Activated CD8-positive, alpha-beta memory T cell treated with anti-CD3 and anti-CD28 coated beads for 1 hour (primary cell): ENCODE data around the gene AKAP6.

Experiments used
- DNase-seq, 2 donors: peaks; one replicate each; pipeline ENCODE4 v3.0.0-alpha.2; 2020; ENCODE audit warnings: low read depth in 1 of 2; ENCODE audit errors: extremely low read depth in 1 of 2

Gene AKAP6

DNA sequence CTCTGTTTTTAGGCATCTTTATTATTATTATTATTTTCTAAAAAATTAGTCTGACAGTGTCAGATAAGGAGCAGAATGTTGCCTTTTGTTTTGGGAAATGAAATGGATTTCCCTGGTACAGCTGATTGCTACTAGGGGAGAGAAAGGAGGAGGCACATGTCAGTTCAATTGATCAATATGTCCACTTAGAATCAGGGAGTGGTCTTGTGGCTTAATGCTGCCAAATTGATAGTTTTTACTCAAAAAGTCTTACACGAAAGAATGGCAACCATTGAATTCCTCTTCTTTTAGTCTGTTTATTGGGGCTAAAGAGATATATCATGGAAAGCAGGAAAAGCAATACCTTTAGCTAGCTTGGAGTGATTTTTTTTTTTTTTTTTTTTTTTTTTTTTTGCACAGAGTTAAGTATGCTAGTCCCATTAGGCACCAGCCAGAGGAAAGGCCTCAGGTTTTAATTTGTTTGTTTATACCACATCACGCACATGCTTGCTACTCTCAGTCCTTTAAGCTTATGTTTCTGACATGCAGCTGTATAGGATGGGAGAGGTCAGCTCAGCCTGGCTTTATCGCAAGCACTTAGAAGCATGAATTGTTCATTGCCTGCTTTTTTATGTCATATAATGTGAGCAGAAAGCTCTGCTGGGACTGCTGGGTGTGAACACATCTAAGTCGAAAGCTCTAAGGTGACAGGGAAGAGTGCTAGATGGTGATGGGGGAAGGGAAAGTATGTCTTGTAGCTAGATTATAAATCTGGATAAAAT, 1.4 kb downstream of the AKAP6 start:
- no peak for DNase-seq

DNA sequence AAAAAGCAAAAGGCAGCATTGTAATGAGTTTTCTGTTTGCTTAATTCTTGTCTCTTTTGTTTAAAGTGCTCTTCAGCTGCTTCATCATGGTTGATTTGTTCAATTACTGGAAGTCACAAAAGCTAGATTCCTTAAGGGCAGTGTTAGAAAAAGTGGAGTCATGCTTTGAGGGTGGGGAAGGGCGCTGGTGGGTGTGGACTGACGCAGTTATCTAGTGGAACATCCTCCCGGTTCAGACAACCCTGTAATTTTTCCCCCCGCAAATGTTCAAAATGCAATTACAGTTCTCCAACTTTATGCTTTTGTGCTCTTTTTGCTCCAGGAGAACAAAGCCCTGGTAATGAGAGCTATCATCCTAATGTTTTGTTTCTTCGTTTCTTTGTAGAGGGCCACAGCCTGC, 2.1 kb downstream of the AKAP6 start:
- DNase-seq, result no peak

DNA sequence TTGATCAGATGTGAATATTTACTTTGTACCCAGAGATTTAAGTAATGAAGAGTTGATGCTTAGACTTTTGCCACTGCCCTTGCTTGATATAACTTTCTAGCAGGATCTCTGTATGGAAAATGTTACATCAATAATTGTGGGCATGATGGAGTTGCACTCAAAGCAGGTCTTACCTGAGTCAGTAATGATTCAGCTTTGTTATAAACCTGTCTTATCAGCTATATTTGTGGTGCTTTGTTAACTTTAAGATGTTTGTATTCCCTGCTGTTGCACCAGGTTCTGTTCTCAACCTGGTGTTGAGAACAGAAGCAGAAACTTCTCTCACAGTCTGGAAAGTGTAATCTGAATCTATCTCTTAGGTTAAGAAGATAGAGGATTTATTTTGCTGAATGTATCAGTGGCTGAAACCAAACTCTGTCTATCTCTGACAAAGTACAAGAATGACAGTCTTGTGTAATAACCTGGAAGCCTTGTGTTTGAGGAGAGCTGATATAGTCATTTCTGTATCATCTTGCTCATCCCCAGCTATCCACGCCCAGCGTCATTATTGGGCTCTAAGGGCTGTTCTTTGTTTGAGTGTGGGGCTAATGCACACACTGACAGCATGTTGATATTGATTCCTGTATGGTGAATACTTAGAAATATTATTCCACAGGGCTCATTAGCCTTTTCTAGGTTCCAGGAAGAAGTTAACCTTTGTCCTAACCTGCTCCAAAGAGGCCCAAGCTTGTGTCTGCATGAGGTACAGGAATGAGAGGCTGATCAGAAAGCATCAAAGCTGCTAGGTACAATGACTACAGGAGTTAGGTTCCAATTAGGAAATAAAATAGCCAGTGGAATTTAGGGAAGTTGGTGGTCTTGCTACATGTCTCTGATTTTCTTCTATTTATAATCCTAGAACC, 3.6 kb downstream of the AKAP6 start:
- no peak for DNase-seq

DNA sequence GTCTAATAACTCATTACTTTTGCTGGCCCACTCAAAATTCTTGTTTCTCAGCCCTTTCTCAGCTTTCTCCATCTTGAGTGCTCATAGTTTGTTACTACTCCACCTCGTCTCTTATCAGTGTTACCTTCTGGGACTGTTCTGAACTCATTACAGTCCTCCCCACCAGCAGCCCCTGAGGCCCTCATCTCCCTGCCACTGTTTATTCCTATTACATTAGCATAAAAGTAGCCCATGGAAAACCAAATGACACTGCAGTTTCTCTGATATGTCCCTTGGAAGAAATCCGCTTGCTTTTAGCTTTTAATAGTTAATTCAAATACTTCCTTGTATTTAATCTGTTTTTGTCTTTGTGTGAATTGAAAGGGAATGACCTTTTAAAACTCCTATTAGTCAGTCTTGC, 7.6 kb downstream of the AKAP6 start:
- DNase-seq, result no peak

DNA sequence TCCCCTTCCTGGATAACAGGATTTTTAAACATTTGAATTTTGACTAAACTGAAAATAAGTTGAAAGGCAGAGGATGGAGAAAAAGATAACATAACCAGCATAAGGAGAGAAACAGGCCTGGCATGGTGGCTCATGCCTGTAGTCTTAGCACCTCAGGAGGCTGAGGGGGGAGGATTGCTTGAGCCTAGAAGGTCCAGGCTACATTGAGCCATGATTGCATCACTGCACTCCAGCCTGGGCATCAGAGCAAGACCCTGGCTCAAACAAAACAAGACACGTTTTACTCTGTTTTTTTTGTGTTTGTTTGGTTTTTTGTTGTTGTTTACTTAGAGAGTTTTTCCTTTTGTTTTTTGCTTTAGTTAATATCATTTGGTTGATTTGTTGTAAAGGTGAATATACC, 8.7 kb downstream of the AKAP6 start:
- no peak for DNase-seq

DNA sequence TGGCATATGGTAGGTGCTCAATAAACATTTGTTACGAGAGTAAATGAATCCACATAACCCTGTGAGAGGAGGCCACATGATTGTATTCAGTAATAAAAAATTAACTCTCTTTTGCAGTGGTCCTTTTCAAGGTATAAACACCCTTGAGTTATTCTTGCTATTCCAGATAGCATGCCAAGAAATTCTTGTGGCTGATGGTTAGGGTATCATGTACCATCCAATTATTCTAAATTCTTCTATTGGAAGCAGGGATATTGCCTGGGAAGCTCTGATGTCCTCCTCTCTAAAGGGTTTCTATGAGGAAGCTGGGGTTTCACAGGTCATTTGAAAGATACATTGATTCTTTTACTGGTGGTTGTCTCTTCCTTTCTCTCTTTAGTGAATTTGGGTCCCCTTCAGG, 10.1 kb downstream of the AKAP6 start:
- DNase-seq, result no peak

DNA sequence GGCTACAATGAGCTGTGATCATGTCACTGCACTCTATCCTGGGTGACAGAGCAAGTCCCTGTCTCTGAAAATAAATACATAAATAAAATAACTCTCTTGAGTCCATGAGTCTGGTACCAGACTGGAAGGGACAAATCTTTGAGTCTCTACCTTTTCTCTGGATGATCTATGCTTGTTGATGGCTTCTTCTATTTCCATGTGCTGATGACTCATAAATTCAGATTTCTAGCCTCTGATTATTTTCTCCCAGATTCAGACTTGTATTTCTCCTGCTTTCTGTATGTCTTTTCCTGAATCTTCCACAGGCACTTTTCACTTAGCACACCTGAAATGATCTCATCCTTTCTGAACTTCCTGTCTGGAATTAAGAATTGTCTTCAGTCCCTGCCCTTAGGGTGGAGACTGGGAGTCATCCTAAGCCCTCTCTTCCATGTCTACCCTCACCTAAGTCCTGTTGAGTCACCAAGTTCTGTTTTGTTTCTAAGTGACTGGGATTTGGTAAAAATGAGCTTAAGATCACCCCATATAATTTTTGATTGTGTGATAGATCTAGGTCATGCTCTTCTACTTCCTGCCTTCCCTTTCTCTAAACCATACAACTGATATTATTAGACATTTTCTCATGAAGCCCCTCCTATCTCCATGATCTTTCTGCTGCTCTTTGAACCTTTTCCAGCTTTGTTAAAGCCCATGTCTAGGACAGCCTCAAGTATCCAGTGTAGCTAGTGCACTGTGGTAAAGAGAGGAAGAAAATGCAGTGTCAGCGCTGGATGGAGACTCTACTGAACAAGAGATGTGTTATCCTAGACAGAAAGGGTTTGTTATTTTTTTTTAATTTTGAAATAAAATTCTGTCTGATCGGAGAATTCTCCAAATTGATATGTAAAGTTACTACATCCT, 13.1 kb downstream of the AKAP6 start:
- no peak for DNase-seq

DNA sequence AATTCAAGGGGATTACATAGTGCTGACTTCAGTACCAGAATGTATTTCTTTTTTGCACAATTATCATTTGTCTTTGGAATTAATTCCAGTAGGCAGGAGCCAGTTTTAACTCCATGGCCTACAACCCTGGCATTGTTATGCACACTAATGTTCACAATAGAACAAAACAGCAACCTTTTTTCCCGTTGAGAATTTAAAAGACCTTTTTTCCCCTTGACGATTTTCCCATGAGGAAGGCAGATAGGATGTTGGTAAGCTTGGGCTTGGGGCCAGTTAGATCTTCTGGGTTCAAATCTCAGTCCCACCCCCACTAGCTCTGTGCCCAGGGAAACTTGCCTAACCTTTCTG, 13.7 kb downstream of the AKAP6 start:
- no peak for DNase-seq

DNA sequence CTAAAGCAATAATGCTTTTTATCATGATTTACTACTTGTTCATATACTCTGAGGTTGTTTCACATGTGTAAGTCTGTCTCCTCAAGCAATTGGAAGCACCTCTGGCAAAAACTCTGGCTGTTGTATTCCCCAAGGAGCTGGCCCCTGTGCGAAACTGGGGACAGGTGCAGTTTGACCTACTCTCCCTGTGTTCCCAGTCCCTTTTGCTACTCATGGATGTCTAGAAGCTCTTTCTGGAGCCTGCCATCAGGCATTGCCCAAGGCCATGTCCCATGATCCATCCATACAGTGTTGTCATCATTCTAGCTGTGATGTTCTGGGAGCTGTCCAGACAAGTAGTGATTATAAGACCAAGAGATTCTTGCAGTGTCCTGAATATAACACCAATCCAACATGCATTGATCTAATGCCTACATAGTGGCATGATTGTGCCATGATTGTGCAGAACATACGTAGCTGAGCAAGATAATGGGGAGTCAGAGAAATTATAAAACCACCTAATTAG, 14.9 kb downstream of the AKAP6 start:
- no peak for DNase-seq

DNA sequence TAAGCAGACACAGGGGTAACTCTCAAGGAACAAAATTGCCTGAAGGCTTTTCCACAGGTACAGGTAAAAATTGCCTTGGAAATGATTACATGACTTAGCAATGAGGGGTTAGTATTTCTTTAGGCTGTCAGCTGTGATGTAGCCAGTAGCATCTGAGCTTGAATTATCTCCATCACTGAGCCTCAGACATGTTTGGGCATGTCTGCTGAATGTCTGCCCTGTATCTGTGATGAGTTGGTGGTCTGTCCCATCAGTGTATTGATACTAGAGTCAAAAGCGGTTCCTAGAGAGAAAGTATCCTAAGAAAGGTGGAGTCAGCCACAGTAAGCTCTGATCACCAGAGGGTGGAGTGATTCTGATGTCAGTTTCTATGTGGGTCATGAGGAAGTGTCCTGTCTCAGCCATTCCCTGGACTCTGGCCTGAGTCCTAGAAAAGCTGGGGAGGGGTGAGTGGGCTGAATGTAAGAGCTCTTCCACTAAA, 16.3 kb downstream of the AKAP6 start:
- DNase-seq, result no peak

DNA sequence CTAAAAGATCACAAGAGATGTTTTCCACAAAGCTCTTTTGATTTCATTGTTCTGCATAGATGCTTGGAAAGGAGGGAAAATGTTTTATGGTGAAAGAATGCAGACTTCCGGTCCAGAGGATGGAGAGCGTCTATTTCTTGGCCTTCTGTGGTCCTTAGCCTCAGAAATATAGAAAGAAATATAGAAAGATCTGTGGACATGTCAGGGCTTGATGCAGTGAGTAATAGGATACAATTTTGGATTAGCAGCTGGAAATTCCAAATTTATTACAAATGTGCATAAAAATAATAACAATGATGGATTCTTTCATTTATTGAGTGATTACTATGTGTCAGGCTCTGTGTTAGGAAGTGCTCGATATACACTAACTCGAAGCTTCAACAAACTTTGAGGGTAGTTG, 20.2 kb downstream of the AKAP6 start:
- DNase-seq, result no peak

DNA sequence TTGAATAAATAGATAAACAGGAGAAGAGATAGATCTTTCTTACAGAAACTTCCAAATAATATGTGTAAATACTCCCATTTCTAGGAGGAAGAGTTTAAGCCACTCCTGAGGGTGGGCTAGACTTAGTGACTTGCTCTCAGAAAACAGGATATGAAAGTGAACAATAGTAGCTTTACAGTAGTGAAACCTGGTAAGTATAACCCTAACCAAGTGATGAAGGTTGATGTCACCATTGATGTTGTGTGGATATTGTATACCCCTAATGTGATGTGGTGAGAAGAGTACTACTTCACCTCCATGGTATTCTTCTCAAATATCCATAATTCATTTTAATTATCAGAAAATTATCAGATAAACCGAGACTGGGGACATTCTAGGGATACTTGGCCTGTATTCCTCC, 20.9 kb downstream of the AKAP6 start:
- no peak for DNase-seq

DNA sequence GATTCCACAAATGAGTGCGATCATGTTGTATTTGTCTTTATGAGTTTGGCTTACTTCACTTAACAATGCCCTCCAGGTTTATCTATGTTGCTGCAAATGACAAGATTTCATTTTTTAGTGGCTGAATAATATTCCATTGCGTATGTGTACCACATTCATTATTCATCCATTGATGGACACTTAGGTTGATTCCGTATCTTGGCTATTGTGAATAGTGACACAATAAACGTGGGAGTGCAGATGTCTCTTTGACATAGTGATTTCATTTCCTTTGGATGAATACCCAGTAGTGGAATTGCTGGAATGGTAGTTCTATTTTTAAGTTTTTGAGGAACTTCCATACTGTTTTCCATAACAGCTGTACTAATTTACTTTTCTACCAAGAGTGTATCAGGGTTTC, 23.5 kb downstream of the AKAP6 start:
- DNase-seq, result no peak

DNA sequence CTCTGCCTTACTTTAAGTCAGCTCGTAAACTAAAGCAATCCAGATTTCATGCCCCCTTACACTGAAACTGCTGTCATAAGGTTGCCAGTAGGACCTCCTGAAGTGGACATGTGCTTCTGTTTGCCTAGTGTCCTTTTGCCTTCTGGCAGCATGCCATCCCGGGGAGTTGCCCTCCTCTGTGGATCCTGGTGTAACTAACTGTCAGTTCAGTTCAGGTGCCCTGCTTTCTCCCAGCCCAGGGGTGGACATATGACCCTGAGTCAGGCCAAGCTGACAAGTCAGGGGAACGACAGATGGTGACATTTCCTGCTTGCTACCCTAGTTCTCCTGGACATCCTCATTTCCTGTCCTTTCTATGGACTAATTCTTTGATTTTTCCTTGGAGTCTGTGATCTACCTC, 25.6 kb downstream of the AKAP6 start:
- DNase-seq, result no peak

DNA sequence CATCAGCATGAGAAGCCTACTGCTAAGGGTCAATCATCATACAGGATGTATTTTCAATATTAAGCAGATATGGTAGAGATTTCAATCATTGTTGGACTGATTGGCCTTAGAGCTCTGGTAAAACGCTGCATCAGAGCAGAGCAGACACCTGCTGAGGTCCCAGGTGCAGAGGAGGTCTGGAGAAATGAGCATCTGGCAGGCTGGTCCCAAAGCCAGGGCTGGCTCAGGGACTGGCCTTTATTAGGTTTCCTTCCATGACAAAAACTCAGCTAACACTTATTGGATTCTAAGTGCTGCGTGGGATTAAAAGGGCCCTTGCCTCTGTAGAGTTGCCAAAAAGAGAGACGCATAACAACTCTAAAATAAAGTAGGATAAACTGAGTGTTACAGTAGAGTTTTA, 29.7 kb downstream of the AKAP6 start:
- no peak for DNase-seq

DNA sequence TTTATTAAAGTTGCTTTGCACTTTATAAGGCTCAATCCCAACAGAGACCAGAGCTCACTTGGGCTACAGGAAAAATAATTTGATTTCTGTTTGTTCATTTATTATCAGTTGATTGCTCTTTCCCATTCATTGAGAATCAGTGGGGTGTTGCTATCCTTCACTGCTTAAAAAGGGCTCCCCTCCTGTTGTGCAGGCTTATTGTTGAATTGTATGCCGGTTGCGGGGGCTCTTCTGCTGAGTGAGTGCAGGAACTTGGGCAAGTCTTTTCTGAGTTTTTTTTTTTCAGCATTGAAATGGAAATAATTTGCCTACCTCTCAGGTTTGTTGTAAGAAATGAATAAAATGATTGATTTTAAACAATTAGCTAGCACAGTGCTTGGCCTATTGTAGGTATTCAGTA, 32.6 kb downstream of the AKAP6 start:
- no peak for DNase-seq

DNA sequence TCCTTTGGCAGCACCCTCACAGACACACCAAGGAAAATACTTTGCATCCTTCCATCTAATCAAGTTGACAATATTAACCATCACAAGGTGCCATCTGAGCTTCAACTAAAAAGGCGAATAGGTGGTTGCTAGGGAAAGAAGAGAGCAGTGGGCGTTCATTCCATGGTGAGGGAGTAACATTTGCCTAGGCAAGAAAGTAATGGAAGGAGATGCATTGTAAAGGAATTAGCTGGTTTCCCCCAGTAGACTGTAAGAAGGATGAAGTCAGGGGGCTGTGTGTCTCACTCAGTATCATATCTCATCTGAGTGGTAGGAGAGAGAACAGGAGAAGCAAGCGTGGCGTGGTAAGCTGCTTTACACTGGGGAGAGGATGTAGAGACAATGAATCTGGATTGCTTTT, 34.7 kb downstream of the AKAP6 start:
- no peak for DNase-seq

DNA sequence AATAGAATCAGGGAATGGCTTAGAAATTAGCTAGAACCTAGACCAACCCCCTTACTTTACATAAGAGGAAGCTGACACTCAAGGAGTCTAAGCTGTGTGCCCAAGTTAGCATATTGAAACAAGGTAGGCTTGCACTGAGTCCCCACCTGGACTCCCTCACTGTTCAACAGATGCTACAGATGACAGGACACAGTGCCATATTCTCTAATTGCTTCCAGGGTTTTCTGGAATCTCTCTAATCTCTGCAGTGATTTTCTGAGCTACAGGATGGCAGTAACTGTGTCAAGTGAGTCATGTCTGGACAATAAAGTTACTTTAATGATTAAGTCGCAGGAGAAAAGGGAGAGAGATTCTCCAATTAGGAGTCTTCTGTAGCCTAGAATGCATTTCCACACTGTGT, 35.8 kb downstream of the AKAP6 start:
- no peak for DNase-seq

DNA sequence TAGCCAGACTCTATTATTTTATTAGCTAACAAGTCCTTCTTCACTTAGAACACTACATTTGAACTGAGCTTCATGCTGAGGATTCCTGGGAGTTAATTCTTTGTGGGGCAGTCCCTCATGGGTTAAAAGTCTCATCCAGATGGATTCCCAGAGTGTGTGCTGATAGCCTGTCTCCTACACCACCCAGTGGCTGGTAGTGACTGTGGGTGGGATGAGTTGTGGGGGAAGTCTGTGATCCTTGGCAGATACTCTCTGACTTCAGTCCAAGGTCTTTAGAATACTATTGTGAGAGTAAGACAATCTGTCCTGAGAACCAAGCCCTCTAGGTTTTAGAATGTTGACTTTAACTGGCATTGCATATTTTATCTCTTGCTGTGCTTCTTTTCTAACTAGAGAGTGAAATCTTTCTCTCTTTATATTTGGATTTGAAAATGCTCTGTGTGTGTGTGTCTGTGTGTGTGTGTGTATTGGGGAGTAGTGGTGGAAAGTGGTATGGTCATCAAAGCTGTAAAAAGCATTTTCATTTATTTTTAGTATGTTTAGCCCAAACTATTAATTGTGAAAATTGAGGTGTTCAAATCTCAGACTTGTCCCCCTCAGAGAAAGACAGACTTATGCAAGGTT, 37.3 kb downstream of the AKAP6 start:
- DNase-seq, result no peak

DNA sequence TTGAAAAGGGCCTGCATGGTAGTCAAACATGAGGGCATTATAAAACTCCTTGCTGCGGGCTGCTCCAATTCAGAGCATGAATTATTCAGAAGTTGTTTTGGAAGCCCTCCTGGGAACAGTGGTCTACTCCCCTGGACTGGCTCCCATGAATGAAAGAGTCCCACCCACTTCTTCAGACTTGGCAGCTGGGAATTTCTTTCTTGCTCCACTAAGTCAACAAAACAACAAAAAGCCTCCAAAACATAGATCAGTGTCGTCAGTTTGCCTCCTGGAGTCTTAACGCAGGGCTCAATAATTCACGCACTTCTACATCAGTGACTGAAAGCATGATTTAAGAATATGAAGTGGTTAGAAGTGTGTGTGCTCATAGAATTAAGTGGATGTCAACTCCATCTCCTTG, 37.9 kb downstream of the AKAP6 start:
- no peak for DNase-seq

DNA sequence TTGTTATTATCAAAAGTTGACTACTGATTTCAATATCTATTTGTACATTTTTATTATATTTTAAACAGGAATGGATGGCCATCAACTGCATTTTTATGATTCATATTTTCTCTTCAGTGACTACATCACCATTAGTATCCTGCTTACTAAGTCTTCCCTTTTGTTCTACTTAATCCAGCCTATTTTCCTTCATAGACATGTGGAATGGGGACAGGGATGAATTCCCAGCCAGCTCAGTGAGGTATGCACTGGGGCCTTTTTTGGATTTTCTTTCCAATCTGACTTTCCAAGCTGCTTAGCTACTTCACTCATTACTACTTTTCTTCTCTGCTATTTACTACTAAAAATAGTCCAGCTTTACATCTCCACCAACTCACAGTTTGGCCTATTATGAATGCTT, 38.4 kb downstream of the AKAP6 start:
- DNase-seq, result no peak
